ENCODE results near the gene LAYN. TPM values are rescaled to one million over a fixed set of nuclear protein-coding genes. Genes with fewer than 3 reads are reported as not detected.
A peak's percentile ranks its signal among the peaks of the same experiment; 100 is the strongest.

The LAYN gene
- total RNA-seq, 1 donor from 2014 or later, result 9.2 TPM

DNA sequence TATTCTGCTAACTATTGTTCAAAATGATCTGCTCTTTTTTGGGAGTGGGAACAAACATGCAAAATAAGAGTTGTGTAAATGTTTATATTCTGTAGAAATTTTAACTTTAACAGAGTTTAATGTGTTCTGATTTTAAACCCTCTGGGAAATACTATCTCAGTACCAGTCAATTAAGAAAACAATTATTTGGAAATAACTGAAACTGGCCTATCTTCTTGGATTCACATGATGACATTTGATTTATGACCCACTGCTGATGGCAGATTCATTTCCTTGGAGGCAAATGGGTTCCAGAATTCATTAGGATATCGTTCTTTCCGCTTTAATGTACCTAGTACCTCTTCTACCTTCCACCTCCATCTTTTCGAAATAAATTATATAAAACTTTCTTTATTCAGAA is 67.2 kb downstream of the LAYN start:
- no peak for DNase-seq (ENCODE audit: extremely low spot score, unreplicated experiment)
- no peak overlapping the region for H3K27ac Mint-ChIP-seq
- H3K27me3 Mint-ChIP-seq, result no peaks in the 10 kb centered on the region
- no peaks in the 10 kb centered on the region for H3K36me3 Mint-ChIP-seq
- TF ChIP-seq, protein P1, sequence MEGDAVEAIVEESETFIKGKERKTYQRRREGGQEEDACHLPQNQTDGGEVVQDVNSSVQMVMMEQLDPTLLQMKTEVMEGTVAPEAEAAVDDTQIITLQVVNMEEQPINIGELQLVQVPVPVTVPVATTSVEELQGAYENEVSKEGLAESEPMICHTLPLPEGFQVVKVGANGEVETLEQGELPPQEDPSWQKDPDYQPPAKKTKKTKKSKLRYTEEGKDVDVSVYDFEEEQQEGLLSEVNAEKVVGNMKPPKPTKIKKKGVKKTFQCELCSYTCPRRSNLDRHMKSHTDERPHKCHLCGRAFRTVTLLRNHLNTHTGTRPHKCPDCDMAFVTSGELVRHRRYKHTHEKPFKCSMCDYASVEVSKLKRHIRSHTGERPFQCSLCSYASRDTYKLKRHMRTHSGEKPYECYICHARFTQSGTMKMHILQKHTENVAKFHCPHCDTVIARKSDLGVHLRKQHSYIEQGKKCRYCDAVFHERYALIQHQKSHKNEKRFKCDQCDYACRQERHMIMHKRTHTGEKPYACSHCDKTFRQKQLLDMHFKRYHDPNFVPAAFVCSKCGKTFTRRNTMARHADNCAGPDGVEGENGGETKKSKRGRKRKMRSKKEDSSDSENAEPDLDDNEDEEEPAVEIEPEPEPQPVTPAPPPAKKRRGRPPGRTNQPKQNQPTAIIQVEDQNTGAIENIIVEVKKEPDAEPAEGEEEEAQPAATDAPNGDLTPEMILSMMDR (conservative IDR thresholded peaks at IDR 0.05), result no peak
- no peaks in the 10 kb centered on the region for H3K9me3 Mint-ChIP-seq
- H3K4me1 Mint-ChIP-seq (ENCODE audit: unreplicated experiment), result peaks cover 21% of the 10 kb centered on the region
- no peak overlapping the region for H3K4me3 Mint-ChIP-seq

Small RNAs within 50 kb of the gene (microRNA-seq; reads per million reads assigned to microRNA genes)
- gene MIR34B (14.0 reads per million, percentile 37 among the genes with 10 or more reads in this experiment), gene MIR34C (233 reads per million, percentile 70 among the genes with 10 or more reads in this experiment)

Other genes with a start within 250 kb of the LAYN start
- gene POU2AF3, start 242.2 kb upstream of the LAYN start, total RNA-seq (ENCODE audit: low replicate concordance), result 2.6 and 2.9 TPM in 2 replicates
- gene POU2AF1, start 161.4 kb upstream of the LAYN start, total RNA-seq (ENCODE audit: low replicate concordance), result 0.24 and 0.26 TPM in 2 replicates
- gene BTG4, start 28.3 kb upstream of the LAYN start, total RNA-seq (ENCODE audit: low replicate concordance), result not detected in 2 replicates
- 0.75 TPM in 1 of 2 replicates, not detected in the other for gene HOATZ, start 25.9 kb upstream of the LAYN start, total RNA-seq (ENCODE audit: low replicate concordance)
- 24.1 and 28.0 TPM in 2 replicates for gene SIK2, start 61.7 kb downstream of the LAYN start, total RNA-seq (ENCODE audit: low replicate concordance)
- 48.1 and 52.3 TPM in 2 replicates for gene PPP2R1B, start 225.7 kb downstream of the LAYN start, total RNA-seq (ENCODE audit: low replicate concordance)